Measurements from ENCODE around the gene DDAH2. TPM values are rescaled to one million over a fixed set of nuclear protein-coding genes. Genes with fewer than 3 reads are reported as not detected.

The DDAH2 gene
- total RNA-seq, 1 experiment from 2014 or later, result 68.2 TPM

DNA sequence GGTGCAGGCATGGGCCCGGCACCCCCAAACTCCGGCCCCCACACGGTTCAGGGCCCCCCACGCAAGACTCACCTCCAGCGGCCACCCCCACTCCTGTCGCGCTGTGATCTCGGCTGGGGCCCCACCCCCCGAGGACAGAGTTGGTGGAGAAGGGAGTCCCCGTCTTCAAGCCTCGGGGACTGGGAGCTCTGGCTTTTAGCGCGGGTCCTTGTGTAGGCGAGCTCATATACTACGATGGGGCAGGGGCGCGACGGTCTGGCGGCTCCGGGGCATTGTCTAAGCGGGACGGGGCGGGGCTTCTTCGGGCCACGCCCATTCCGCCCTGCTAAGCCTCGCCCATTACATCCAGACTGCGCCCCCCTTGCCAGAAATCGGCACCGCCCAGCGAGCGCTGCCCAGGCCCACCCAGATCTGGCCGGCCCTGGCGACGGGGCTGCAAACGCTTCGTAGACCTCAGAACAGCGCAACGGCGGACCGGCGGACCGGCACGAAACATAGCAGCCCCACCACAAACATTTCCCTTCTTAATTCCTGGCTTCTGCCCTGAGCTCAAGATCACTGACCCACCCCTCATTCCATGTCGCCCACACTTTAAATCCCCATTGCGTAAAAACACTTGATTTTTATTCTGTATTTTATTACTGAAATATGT lies 1.0 kb upstream of the DDAH2 start:
- DNase-seq (ENCODE audit: low spot score), result peak; percentile 93
- peaks cover 54% of the 10 kb centered on the region for H3K36me3 ChIP-seq (ENCODE audit: insufficient read depth, low read length, poor library complexity, severe bottlenecking)
- peak overlapping the region; percentile 76 for H3K4me3 ChIP-seq (ENCODE audit: low read depth, low read length, poor library complexity, severe bottlenecking)
- intact Hi-C loops (cut with micrococcal nuclease; ENCODE audit: unreplicated experiment), result loop anchor here (2.0 to 10.0 kb wide), 2 partner anchors 97 to 185 kb away; partner anchors contain the start of genes ATP6V1G2, DDX39B, HSPA1B and NFKBIL1
- POLR2A ChIA-PET (ENCODE audit: low non-redundant PET), result interaction anchor here (0.6 to 1.2 kb wide), 3 partner anchors 10 to 101 kb away, joined by 3 to 8 read pairs (median 4); partner anchors contain the start of genes HSPA1B and MSH5
- H3K4me1 ChIP-seq (ENCODE audit: insufficient read depth, low read length, poor library complexity, severe bottlenecking), result peaks cover 19% of the 10 kb centered on the region
- TF ChIP-seq, protein P1, sequence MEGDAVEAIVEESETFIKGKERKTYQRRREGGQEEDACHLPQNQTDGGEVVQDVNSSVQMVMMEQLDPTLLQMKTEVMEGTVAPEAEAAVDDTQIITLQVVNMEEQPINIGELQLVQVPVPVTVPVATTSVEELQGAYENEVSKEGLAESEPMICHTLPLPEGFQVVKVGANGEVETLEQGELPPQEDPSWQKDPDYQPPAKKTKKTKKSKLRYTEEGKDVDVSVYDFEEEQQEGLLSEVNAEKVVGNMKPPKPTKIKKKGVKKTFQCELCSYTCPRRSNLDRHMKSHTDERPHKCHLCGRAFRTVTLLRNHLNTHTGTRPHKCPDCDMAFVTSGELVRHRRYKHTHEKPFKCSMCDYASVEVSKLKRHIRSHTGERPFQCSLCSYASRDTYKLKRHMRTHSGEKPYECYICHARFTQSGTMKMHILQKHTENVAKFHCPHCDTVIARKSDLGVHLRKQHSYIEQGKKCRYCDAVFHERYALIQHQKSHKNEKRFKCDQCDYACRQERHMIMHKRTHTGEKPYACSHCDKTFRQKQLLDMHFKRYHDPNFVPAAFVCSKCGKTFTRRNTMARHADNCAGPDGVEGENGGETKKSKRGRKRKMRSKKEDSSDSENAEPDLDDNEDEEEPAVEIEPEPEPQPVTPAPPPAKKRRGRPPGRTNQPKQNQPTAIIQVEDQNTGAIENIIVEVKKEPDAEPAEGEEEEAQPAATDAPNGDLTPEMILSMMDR (conservative IDR thresholded peaks at IDR 0.05; ENCODE audit: low read depth, low read length), result no peak
- TF ChIP-seq EZH2 (IDR thresholded peaks at IDR 0.05; ENCODE audit: borderline replicate concordance, low read depth, low read length, poor library complexity, severe bottlenecking), result no peak
- no TSS peak for BruUV-seq (replicated peaks)
- CTCF ChIA-PET, result interaction anchor here (0.6 to 1.6 kb wide), 3 partner anchors 24 to 100 kb away, joined by 3 to 14 read pairs (median 6); no protein-coding TSS in a partner anchor
- H3K9me3 ChIP-seq (ENCODE audit: low read depth, low read length, poor library complexity, severe bottlenecking), result no peaks in the 10 kb centered on the region
- peak overlapping the region; percentile 70 for H3K27ac ChIP-seq (ENCODE audit: low read depth, low read length, poor library complexity, severe bottlenecking)
- no peaks in the 10 kb centered on the region for H3K27me3 ChIP-seq (replicated peaks; ENCODE audit: insufficient read depth, low read depth, low read length, poor library complexity)

DNA sequence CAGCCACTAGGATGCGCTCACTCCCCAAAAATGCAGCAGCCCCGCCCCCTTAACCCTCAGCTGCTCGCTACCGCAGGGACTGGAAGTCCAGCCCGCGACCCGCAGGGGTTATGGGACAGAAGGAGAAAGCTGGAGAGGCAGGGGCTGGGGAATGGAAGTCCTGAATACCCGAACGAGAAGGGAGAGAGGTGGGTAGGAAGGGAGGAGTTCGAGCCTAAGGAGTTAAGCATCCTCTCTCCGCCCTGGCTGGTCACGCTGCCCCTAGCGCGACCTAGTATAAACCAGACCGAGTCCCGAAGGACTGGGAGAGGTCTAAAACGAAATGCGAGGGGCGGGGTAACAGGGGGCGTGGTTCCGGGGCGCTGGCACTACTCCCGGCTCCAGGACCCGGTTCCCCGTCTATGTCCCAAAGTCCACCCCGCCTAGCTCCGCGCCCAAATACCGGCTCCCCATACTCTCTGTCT lies 448 bp upstream of the DDAH2 start:
- Histone ChIP-seq H3K27me3 (replicated peaks; ENCODE audit: insufficient read depth, low read depth, low read length, poor library complexity) (no peaks in the 10 kb centered on the region), H3K36me3 (ENCODE audit: insufficient read depth, low read length, poor library complexity, severe bottlenecking) (peaks cover 54% of the 10 kb centered on the region), H3K27ac (ENCODE audit: low read depth, low read length, poor library complexity, severe bottlenecking) (peak overlapping the region; percentile 70), H3K9me3 (ENCODE audit: low read depth, low read length, poor library complexity, severe bottlenecking) (no peaks in the 10 kb centered on the region), H3K4me3 (ENCODE audit: low read depth, low read length, poor library complexity, severe bottlenecking) (peak overlapping the region; percentile 76), H3K4me1 (ENCODE audit: insufficient read depth, low read length, poor library complexity, severe bottlenecking) (peaks cover 15% of the 10 kb centered on the region)
- ChIA-PET POLR2A (ENCODE audit: low non-redundant PET) (interaction anchor here (1.0 to 1.2 kb wide), 2 partner anchors 10 to 98 kb away, joined by 4 to 8 read pairs; partner anchors contain the start of genes HSPA1B and MSH5), CTCF (interaction anchor here (0.6 to 1.6 kb wide), 2 partner anchors 39 to 101 kb away, joined by 3 to 14 read pairs; no protein-coding TSS in a partner anchor)
- TF ChIP-seq, protein P1 (conservative IDR thresholded peaks at IDR 0.05; ENCODE audit: low read depth, low read length), result no peak; the same call in 1 of the 2 replicates
- TF ChIP-seq EZH2 (IDR thresholded peaks at IDR 0.05; ENCODE audit: borderline replicate concordance, low read depth, low read length, poor library complexity, severe bottlenecking), result no peak
- peak; percentile 85 for DNase-seq (ENCODE audit: low spot score)
- no TSS peak for BruUV-seq (replicated peaks)
- intact Hi-C loops (cut with micrococcal nuclease; ENCODE audit: unreplicated experiment), result loop anchor here (2.0 kb wide), 1 partner anchor 97 kb away; the partner anchor contains the start of gene HSPA1B

DNA sequence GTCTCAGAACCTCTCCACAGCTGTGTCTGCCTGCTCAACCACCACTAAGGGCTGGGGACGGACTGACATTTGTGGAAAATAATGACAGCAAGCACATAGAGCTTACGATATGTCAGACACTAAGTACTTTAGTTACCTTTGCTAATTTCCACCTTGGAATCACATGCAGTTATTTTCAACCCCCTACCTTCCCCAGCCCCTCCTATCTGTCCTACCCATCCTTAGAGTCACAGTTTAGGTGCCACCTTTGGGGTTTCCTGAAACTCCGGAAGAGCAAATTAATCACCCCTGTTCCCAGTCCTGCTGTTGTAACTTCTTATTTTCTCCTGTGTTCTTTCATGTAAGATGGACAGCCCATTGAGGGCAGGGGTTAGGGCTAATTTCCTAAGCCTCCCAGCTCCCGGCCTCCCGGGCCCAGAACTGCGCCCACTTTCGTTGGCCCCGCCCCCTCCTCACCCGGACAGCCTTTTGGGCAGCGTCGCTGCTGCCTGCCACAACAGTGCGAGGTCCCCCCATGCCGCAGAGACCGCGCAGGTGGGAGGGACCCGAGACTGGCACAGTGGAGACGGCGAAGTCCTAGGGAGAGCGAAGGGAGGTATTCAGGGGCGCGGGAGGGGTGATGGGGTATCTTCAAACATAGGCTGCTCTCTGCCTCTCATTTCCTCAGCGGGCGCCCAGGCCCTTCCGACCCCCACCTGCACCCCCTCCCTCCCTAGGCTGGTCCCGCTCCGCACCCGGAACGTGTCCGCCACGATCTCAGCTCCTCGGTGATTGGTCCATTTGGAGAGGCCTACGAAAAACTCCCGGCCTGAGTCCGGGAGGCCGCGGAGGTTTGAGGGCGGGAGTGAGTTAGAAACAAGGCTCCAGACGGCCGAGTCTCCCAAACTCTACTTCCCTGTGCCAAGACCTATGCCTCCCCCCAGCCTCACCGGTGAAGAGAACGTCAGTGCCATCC lies 1.1 kb downstream of the DDAH2 start:
- CTCF ChIA-PET, result no interaction called here
- no TSS peak for BruUV-seq (replicated peaks)
- intact Hi-C loops (cut with micrococcal nuclease; ENCODE audit: unreplicated experiment), result loop anchor here (2.0 kb wide), 1 partner anchor 99 kb away; the partner anchor contains the start of gene HSPA1B

More for the DNA sequence above, 1.1 kb downstream of the DDAH2 start:
- DNase-seq (ENCODE audit: low spot score), result no peak
- Histone ChIP-seq H3K27me3 (replicated peaks; ENCODE audit: insufficient read depth, low read depth, low read length, poor library complexity) (no peaks in the 10 kb centered on the region), H3K4me1 (ENCODE audit: insufficient read depth, low read length, poor library complexity, severe bottlenecking) (peaks cover 11% of the 10 kb centered on the region), H3K27ac (ENCODE audit: low read depth, low read length, poor library complexity, severe bottlenecking) (no peak overlapping the region), H3K4me3 (ENCODE audit: low read depth, low read length, poor library complexity, severe bottlenecking) (no peak overlapping the region), H3K36me3 (ENCODE audit: insufficient read depth, low read length, poor library complexity, severe bottlenecking) (peaks cover 41% of the 10 kb centered on the region), H3K9me3 (ENCODE audit: low read depth, low read length, poor library complexity, severe bottlenecking) (no peaks in the 10 kb centered on the region)
- POLR2A ChIA-PET (ENCODE audit: low non-redundant PET), result no interaction called here
- TF ChIP-seq, protein P1 (conservative IDR thresholded peaks at IDR 0.05; ENCODE audit: low read depth, low read length), result no peak
- TF ChIP-seq EZH2 (IDR thresholded peaks at IDR 0.05; ENCODE audit: borderline replicate concordance, low read depth, low read length, poor library complexity, severe bottlenecking), result no peak

All from A673 (cell line).